ENCODE data around the gene PHACTR4.
"Not testable (repeated sequence)": the region's sequence is repeated elsewhere in the genome, so short reads cannot be mapped to it uniquely, and the experiment has no call there.

PHACTR4 gene

GRCh38 chr1:28538286-28538685, 168.7 kb downstream of the PHACTR4 start:
- Histone ChIP-seq H3K9me3 (ENCODE audit: control insufficient read depth, low read length) (no peaks in the 10 kb centered on the region), H2AFZ (no peak overlapping the region), H3K4me2 (ENCODE audit: low read length) (no peak overlapping the region), H3K4me3 (ENCODE audit: low read depth, low read length) (no peak overlapping the region), H3K9ac (no peak overlapping the region), H3K79me2 (no peaks in the 10 kb centered on the region), H3K36me3 (ENCODE audit: control insufficient read depth, insufficient read depth, low read length) (no peaks in the 10 kb centered on the region), H3K27ac (no peak overlapping the region), H3K27me3 (ENCODE audit: control insufficient read depth, insufficient read depth, low read length) (no peaks in the 10 kb centered on the region), H3K4me1 (no peaks in the 10 kb centered on the region)
- TF ChIP-seq CTCF (IDR thresholded peaks at IDR 0.05) = no peak

GRCh38 chr1:28540651-28541050, 171.1 kb downstream of the PHACTR4 start:
- Histone ChIP-seq H3K4me3 (ENCODE audit: low read depth, low read length) (no peak overlapping the region), H3K9ac (no peak overlapping the region), H3K36me3 (ENCODE audit: control insufficient read depth, insufficient read depth, low read length) (no peaks in the 10 kb centered on the region), H3K4me1 (no peaks in the 10 kb centered on the region), H3K79me2 (no peaks in the 10 kb centered on the region), H3K27me3 (ENCODE audit: control insufficient read depth, insufficient read depth, low read length) (no peaks in the 10 kb centered on the region), H2AFZ (no peak overlapping the region), H3K9me3 (ENCODE audit: control insufficient read depth, low read length) (no peaks in the 10 kb centered on the region), H3K4me2 (ENCODE audit: low read length) (no peak overlapping the region), H3K27ac (no peak overlapping the region)
- TF ChIP-seq CTCF (IDR thresholded peaks at IDR 0.05) = no peak

GRCh38 chr1:28541414-28542015, 172.0 kb downstream of the PHACTR4 start:
- not testable (repeated sequence) for H3K4me2 ChIP-seq (ENCODE audit: low read length); H3K79me2 ChIP-seq; H3K27ac ChIP-seq; H3K9ac ChIP-seq; H3K36me3 ChIP-seq (ENCODE audit: control insufficient read depth, insufficient read depth, low read length); H3K9me3 ChIP-seq (ENCODE audit: control insufficient read depth, low read length); H3K27me3 ChIP-seq (ENCODE audit: control insufficient read depth, insufficient read depth, low read length); H3K4me3 ChIP-seq (ENCODE audit: low read depth, low read length); H2AFZ ChIP-seq; H3K4me1 ChIP-seq

GRCh38 chr1:28545246-28545628, 175.7 kb downstream of the PHACTR4 start:
- Histone ChIP-seq H3K9ac (no peak overlapping the region), H3K4me2 (ENCODE audit: low read length) (no peak overlapping the region), H3K9me3 (ENCODE audit: control insufficient read depth, low read length) (no peaks in the 10 kb centered on the region), H3K4me3 (ENCODE audit: low read depth, low read length) (no peak overlapping the region), H3K4me1 (no peaks in the 10 kb centered on the region), H3K27me3 (ENCODE audit: control insufficient read depth, insufficient read depth, low read length) (no peaks in the 10 kb centered on the region), H3K79me2 (no peaks in the 10 kb centered on the region), H2AFZ (no peak overlapping the region), H3K36me3 (ENCODE audit: control insufficient read depth, insufficient read depth, low read length) (no peaks in the 10 kb centered on the region), H3K27ac (no peak overlapping the region)
- TF ChIP-seq CTCF (IDR thresholded peaks at IDR 0.05) = no peak

- no peak overlapping the region for H3K4me3 ChIP-seq (ENCODE audit: low read depth, low read length)
- no peaks in the 10 kb centered on the region for H3K9me3 ChIP-seq (ENCODE audit: control insufficient read depth, low read length)
- H3K36me3 ChIP-seq (ENCODE audit: control insufficient read depth, insufficient read depth, low read length) = no peaks in the 10 kb centered on the region
- no peak overlapping the region for H3K4me2 ChIP-seq (ENCODE audit: low read length)
- TF ChIP-seq CTCF (IDR thresholded peaks at IDR 0.05) = no peak
- no peak overlapping the region for H2AFZ ChIP-seq
- H3K79me2 ChIP-seq = no peaks in the 10 kb centered on the region
- no peak overlapping the region for H3K27ac ChIP-seq
- H3K9ac ChIP-seq = no peak overlapping the region
- H3K4me1 ChIP-seq = no peaks in the 10 kb centered on the region
- no peaks in the 10 kb centered on the region for H3K27me3 ChIP-seq (ENCODE audit: control insufficient read depth, insufficient read depth, low read length)
Observed at GRCh38 chr1:28548318-28548717, 178.8 kb downstream of the PHACTR4 start.

All from parathyroid adenoma (tissue), 2 donors.